GM19324 (cell line): ENCODE results near the gene KLF17.

Source experiments
- ATAC-seq: cut with Tn5 transposase; IDR thresholded peaks from one replicate; pipeline ENCODE4 v1.9.1; 2021; ENCODE audit warnings: mild to moderate bottlenecking, moderate library complexity; ENCODE audit not compliant: unreplicated experiment, low FRiP score

KLF17 gene

GRCh38 chr1:44118682-44119081 lies at the start of gene KLF17:
KLF17 (plus strand) TSS chr1:44118821; CDS start chr1:44118908, 87 bp downstream.
- no peak for ATAC-seq

DNA sequence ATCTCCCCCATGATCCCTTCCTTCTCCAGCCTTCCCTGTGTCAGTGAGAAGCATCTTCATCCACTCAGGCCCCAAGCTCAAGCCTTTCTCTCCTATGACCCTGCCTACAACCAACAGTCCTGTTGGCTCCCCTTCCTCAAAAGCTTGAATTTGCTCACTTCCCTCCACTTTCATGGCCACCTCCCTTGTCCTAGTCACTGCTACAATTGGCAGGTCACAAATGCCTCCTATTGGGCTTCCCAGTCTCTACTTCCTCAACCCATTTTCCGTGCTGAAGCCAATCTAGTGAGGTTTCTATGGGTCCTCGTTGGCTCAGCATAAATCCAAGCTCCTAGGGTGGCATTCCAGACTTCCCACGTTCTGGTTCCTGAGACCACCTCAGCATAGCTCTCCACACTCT lies 47.2 kb upstream of the KLF17 start:
- no peak for ATAC-seq

DNA sequence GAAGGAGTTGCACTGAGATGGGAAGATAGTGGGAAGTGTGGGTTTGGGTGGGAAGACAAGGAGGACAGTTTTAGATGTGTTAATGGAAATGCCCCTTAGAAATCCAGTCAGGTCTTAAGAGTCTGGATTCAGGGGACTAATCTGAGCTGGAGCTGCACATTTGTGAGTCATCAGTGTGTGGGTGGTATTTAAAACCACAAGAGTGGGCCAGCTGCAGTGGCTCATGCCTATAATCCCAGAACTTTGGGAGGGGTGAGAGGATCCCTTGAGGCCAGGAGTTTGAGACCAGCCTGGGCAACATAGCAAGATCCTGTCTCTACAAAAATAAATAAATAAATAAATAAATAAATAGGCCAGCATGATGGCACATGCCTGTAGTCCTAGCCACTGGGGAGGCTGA lies 46.4 kb upstream of the KLF17 start:
- ATAC-seq: no peak

- no peak for ATAC-seq
Measured at GRCh38 chr1:44072821-44073220, 45.8 kb upstream of the KLF17 start.

GRCh38 chr1:44073528-44073927 lies 45.1 kb upstream of the KLF17 start:
- ATAC-seq: no peak

DNA sequence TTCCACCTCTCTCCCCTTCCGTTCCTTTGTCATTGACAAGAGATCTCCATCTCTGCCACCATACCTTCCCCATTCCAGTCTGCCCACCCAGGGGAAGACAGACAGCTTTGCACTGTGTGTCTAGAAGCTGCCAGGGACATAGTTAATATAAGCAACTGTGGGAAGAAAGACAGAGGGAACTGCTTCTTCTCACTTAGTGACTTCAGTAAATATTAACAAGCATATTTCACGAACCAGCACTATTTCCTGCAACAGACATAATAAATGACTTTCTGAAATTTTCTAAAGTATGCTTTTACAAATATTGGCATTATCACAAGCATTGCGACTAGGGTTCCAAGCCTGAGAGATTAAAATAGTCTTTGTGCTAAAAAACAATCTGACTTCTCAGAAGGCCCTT lies 44.2 kb upstream of the KLF17 start:
- no peak for ATAC-seq

GRCh38 chr1:44076066-44076465 lies 42.6 kb upstream of the KLF17 start:
- ATAC-seq: no peak

DNA sequence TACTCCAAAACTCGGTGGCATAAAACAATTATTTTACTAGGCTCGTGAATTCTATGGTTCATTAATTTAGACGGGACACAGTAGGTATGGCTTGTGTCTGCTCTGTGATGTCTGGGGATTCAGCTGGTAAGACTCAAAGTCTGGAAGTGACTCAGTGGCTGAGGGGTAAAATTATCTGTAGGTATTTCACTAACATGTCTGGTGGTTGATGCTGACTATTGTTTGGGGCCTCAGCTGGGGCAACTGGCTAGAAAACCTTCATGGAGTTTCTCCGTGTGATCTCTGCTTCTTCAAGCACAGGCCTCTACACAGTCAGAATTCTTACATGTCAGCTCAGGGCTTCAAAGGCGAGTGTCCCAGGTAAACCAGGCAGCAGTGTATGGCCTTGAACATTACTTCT lies 41.2 kb upstream of the KLF17 start:
- no peak for ATAC-seq

DNA sequence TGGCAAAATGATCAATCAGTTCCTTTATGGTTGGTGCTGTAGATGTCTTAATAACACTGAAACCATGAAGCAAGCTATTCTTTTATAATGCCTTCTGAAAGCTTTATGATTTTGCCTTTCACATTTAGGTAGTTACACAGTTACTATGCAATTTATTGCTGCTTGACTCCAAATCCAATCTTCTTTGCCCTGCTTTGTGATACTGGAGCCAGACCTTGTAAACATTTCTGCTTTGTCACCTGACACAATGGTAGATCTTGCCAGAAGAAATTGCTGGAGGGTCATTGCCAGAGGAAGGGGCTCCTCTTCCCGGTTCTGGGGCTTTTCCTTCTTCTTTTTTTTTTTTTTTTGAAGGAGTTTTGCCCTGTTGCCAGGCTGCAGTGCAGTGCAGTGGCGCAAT lies 40.5 kb upstream of the KLF17 start:
- no peak for ATAC-seq

- no peak for ATAC-seq
Measured at GRCh38 chr1:44079566-44079965, 39.1 kb upstream of the KLF17 start.

- ATAC-seq: no peak
Measured at GRCh38 chr1:44084998-44085675, 33.5 kb upstream of the KLF17 start.

GRCh38 chr1:44086692-44087474 lies 31.7 kb upstream of the KLF17 start:
- ATAC-seq: no peak

DNA sequence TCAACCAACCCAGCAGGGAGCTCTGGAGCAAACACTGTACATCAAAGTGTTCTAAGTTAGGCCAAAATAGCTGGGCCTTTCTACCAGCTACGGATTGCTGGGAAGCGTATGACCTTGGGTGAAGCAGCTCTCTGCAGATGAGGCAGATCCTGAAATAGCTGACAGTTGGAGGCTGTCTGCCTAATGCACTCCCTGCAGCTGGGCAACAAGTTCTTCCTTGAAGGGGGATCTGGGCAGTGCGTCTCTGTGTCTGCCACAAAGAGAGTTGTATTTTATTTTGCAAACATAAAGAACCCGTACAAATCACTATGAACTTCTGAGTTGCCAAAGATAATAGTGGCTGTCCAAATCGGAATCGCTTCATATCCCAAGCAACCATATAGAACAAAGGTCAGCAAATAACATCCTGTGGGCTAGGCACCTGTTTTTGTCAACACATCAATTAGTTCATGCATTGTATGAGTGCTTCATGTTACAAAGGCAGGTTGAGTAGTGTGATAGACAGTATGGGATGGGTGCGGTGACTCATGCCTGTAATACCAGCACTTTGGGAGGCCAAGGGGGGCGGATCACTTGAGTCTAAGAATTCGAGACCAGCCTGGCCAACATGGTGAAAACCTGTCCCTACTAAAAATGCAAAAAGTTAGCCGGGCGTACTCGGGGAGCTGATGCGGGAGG lies 29.1 kb upstream of the KLF17 start:
- no peak for ATAC-seq

DNA sequence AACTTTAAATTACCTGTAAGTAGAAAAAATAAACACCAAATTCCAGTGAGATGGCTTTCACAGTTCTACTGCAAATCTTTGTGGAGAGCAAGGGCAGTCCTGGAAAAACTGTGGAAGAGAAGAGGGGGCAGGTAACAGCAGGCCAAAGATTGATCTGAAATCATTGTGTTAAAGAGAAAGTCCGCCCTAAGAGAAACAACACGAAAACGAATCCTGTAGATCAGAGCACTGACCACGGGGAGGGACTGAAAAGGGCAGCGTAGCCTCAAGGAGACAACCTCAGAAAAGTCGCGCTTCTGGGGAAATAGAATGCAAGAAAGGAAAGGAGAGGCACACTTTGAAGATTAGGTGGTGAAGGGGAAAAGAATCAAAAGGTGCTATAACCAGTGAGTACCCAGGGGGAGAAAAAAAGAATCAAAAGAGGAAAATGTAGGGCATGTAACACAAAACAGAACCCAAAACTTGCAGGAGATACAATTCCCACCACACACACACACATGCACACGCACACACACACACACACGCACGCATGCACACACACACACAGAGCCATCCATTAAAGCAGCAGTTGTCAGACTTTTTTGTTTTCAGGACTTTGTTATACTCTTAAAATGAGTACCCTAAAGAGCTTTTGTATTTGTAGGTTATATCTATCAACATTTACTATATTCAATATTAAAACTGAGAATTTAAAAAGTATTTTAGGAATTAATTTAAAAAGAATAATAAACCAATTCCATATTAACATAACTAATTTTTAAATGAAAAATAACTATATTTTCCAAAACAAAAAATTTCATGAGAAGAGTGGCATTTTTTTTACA lies 28.0 kb upstream of the KLF17 start:
- ATAC-seq: no peak

DNA sequence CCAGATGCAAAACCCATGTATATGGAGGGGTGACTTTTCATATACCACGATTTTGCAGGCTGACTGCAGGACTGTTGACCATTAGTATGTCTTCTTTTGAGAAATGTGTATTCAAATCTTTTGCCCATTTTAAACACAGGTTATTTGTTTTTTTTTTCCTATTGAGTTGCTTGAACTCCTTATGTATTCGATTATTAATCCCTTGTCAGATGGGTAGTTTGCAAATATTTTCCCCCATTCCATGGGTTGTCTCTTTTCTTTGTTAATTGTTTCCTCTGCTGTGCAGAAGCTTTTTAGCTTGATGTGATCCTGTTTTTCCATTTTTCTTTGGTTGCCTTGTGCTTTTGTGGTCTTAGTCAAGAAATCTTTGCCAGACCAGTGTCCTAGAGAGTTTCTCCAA lies 24.6 kb upstream of the KLF17 start:
- ATAC-seq: no peak

DNA sequence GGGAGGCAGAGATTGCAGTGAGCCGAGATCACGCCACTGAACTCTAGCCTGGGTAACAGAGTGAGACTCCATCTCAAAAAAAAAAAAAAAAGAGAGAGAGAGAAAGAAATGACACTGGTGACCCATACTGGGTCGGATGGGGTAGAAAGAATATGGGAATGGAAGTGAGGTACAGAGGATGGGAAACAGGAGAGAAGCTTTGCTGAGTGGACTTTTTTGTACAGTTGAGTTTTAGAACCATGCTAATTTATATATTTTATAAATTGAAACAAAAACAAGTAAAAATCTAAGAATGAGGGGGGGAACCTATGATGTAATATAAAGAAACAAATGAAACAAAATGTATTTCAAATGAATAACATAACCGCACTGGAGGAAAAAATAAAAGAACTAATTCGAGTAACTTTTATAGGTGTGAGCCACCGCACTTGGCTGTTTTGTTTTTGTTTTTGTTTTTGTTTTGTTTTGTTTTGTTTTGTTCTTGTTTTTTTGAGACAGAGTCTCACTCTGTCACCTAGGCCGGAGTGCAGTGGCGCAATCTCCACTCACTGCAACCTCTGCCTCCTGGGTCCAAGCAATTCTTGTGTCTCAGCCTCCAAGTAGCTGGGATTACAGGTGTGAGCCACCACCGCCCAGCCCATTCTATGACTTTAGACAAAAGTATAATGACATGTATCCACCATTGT lies 18.3 kb upstream of the KLF17 start:
- ATAC-seq: no peak

GRCh38 chr1:44101328-44101727 lies 17.3 kb upstream of the KLF17 start:
- ATAC-seq: no peak

DNA sequence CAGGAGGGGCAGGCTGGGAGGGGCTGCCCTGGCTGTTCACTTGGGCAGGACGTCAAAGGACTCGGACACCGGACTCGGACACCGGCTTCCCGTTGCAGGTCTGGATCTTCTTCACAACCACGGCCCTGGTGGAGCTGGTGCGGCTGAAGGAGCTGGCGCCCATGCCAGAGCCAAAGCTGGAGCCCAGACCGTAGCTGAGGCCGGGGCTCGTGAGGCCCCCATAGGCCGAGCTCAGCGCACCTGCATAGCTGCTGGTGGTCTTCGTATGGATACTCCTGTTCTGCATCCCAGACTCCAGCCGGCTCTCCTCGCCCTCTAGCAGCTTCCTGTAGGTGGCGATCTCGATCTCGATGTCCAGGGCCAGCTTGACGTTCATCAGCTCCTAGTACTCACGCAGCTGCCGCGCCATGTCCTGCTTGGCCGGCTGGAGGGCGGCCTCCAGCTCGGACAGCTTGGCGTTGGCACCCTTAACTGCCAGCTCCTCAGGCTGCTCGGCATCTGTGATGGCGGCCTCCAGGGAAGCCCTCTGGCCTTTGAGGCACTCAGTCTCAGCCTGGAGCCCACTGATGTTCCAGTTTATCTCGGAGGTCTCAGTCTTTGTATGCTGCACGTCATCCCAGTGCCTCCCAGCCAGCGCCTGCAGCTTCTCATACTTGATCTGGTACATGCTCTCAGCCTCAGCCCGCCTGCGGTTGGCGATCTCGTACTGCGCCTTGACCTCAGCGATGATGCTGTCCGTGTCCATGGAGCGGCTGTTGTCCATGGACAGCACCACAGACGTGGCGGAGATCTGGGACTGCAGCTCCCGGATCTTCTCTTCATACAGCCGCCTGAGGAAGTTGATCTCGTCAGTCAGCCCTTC lies 15.1 kb upstream of the KLF17 start:
- ATAC-seq: no peak

GRCh38 chr1:44105810-44106209 lies 12.8 kb upstream of the KLF17 start:
- no peak for ATAC-seq
